NCI-H128 (cell line): Measurements from ENCODE around the gene PIGQ.

Experiments
- DNase-seq: peaks from one replicate; lab custom pipeline; 2025; ENCODE audit not compliant: unreplicated experiment; lab: John Stamatoyannopoulos, UW

The PIGQ gene

DNA sequence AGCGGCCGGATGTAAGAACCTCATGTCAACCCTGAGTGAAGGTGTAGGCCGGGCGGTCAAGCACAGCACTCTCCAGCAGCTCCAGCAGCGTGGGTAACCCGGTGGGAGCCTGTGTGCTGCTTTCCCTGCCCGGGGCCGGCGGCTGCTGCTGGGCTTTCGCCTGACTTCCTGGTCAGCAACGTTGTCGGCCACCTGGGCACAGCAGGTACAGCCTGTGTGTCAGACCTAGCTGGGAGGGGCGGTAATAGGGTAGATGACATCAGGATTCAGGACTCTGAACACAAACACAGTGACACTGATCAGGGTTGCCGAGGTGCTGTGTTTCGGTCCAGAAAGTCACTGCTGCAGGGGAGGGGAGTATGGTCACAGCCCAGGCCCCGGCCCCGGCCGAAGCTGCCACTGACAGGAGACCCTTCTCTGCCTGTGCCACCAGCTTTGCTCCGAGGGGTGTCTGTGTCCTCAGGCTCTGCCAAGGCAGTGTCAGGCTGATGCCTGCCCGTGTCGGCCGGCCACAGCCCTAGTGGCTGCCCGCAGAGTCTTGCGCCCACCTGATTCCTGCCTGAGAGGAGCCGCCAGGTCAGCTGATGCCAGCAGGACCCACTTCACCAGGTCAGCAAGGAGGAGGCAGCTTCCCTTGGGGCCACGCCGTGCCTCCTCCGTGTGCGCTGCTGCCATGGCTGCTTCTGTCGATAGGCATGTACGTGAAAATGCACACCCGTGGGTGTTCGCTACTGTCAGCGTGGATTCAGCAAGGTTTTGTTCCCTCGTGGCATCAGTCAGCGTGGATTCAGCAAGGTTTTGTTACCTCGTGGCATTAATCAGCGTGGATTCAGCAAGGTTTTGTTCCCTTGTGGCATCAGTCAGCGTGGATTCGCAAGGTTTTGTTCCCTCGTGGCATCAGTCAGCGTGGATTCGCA, 29.3 kb downstream of the PIGQ start:
- DNase-seq = no peak

DNA sequence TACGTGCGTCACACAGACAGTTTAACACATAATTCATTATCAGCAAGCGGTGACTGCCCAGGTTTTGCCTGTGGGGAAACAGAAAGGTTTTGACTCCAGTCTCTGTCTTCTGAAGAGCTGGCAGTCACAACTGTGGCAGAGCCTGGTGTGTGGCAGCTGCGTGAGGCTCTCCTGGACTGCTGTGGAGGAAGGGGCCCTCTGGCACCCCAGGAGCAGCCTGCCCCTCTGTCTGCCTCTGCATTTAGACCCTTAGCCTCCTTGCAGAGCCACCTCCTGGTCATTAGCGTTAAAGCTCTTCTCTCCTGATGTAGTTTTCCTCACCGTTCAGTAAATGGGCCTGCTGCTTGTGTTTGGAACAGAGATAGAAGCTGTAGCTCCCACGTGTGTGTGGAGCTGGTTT, 31.0 kb downstream of the PIGQ start:
- no peak for DNase-seq

DNA sequence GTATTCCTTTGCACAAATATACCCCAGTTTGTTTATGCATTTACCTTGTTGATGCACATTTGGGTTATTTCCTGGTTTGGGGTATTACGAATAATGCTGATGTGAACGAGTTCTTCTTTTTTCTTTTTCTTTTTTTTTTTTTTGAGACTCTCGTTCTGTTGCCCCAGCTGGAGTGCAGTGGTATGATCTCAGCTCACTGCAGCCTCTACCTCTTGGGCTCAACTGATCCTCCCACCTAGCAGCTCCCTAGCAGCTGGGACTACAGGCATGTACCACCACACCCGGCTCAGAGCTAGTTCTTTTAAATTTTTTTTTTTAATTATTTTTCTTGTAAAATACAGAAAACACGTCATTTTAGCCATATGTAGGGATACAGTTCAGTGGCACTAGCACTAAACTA, 34.2 kb downstream of the PIGQ start:
- no peak for DNase-seq

DNA sequence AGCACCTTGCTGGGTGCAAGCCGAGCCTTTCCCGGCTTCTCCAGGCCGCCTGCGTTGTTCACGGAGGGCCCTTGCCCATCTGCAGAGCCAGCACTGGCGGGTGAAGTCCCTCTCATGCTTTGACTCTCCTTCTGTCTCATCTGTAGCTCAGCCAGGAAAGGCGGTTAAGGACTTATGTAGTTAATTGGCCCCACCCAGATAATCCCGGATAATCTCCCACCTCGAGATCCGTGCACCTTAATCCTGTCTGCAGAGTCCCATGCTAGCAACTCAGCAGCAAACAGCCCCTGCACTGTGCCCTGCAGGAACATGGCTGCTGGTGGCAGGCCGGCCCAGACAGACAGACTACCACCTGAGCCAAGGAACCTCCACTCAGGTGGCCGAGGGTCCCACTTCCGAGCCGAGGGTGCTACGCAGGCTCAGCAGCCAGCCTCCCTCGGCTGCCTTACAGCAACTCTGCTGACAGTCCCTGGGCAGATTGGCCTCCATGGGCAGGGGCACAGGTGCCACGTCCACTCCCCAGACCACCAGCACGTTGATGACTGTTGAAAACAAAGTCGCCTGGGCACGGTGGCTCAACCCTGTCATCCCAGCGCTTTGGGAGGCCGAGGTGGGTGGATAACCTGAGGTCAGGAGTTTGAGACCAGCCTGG, 37.0 kb downstream of the PIGQ start:
- no peak for DNase-seq

DNA sequence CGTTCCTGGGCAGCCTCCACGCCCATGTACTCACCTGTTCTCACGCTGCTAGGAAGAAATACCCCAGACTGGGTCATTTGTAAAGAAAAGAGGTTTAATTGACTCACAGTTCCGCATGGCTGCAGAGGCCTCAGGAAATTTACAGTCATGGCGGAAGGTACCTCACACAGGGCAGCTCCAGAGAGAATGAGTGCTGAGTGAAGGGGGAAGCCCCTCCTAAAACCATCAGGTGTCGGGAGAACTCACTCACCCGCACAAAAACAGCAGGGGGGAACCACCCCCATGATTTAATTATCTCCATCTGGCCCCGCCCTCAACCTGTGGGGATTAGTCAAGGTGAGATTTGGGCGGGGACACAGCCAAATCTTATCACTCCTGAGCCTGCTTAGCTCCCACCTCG, 38.3 kb downstream of the PIGQ start:
- no peak for DNase-seq

DNA sequence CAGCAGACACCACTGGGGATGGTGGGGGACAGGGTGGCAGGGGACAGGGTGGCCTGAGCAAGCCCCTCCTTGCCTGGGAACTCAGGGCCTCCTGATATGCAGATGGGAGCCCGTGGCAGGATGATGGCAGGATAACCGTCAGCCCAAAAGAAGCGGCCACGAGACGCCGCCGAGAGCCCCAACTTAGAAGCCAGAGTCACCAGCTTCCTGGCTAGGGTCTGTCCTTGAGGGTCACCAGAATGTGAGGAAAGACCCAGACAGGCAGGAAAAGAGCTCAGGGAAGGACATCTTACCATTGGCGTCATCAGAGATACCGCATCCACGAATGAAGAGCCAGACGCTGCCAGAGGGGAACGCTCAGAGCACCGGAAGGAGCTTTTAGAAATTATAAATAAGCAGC, 39.5 kb downstream of the PIGQ start:
- DNase-seq = no peak

DNA sequence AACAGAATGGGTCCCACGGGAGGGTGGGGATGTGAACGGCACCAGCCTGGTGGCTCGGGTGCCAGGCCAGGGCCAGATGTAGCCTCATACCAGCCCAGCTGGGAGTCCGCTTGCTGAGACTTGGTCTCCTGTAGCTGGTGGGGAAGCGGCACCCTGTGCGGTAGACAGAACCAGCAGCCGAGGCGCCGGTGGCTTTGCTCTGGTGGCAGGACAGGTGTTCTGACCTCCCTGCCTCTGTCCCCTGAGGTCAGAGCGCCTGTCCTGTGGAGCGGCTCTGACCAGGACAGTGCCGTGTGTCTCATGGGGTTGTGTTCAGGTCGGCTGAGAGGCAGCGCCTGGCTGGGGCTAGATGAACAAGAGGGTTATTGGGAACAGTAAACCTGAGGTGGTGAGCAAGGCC, 40.2 kb downstream of the PIGQ start:
- DNase-seq = no peak

DNA sequence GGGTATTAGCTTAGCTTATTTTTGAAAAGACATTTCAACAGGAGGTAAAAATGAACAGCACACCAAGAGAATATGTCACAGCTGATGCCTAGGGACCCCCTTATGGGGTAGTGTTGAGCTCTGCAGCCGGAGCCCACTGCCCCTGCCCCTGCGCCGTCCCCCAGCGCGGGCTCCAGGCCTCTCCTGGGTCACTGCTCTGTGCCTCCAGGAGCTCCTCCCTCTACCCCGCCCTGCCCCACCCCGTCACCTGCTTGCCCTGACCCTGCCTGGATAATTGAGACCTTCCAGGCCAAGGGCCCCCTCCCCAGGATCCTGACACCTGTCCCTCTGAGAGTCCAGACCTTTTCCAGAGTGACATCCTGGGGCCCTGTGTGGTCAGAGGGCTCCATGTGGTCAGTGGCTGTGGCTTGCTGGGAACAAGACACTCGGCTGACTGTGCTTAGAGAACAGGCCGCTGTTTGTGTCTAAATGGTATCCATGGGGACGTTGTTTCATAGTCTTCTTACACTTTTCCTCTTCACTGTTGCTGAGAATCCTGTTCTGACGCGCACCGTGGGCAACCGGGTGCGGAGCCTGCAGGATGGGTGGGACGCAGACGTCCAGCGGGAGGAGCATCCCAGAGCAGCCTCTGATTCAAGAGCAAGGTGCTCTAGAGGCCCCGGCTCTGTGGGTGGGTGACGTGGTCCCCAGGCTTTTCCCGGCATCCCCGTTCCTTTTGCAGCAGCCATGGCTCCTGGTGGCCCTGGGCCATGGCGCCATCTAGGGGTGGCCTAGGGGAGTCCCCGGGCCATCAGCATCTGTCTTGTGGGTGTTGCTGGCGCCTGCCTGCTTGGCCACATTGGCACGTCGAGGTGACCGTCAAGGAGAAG, 41.0 kb downstream of the PIGQ start:
- DNase-seq = peak; percentile 7

DNA sequence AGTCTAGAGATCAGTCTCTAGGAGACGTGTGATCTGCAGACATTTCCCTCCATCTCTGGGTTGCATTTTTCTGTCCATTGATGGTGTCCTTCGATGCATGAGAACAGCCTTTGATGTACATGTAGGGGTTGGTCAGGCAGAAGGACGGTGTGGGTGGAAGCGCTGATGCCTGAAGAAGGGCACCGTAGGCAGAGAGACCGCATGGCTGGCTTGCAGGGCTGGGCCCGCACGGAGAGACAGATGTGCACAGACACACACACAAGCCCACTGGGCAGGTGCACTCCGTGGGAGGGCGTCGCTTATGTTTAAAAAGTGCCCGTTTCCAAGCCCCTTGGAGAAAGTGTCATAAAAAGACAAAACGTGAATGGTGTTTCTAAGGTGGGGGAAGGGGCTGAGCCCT, 45.4 kb downstream of the PIGQ start:
- DNase-seq = no peak

DNA sequence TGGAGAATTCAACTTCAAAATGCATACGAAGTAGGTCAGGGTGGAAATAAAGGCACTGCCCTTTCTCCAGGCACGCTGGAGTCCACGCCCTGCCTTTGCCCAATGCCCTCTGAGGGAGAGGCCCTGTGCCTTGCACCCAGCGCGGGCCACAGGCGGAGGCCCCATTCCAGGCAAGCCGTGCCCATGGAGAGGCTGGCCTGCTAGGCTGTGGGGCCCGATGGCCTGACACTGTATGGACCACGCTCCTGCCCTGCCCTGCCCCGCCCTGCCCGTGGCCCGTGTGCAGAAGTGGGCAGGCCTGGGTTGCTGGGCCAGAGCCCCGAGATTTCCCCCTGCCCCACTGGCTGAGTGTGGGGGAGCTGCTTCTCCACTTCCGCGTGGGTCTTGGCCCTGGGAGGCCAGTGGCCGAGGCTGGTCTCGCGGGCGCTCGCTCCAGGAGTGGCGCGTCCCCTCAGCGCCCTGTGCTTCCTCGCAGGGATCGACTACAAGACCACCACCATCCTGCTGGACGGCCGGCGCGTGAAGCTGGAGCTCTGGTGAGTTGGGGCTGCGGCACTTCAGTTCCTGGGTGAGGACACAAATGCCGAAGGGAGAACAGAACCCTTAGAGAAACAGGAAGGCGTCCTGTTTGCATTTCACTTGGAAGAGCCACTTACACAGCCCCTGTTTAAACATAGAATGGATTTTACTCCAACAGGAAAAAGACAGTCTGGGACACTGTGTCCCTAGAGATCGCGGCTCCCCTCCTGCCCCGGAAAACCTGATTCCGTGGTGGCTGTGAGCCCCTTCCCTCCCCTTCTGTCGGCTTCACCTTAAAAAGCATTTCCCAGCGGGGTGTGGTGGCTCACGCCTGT, 47.2 kb downstream of the PIGQ start:
- DNase-seq = no peak

DNA sequence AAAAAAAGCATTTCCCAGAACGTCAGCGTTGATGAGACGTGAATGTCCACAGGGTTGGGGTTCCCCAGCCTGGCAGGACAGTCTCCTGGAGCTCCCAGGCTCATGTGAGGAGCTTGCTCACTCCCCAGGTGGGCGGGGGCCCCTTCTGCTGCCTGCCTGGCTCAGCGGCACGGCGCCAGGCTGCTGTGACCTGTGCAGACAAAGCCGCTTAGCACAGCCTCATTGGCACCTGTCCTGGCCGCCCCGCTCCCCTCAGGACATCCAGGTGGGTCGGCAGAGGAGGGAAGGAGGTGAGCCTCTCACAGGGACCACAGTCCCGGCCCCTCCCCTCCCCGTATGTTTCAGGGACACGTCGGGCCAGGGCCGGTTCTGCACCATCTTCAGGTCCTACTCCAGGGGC, 48.1 kb downstream of the PIGQ start:
- DNase-seq = no peak

DNA sequence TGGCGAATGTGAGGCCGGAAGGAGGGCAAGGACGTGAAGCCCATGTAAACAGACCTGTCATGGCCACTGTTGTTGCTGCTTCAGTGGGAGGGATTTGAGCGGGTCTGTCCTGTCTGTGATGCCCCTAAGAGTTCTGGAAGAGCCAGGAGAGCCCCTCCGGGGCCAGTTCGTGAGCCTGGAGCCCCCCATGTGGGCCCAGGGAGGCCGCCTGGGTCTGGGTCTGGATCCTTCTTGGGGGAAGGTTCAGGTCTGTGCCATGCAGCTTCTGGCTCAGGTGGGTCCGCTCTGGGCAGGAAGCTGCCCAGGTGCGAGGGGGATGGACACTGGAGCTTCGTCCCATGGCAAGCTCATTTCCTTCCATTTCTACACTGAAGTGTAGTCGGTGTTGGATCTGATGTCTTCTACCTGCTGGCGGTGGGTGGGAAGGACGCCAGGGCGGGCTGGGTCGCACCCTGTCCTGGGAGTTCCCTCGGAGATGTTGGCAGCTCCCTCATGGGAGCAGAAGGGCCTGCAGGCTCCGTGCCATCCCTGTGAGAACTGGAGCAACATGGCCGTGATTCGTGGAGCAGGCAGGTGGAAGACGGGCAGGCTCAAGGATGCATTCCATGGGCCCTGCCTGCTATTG, 49.8 kb downstream of the PIGQ start:
- no peak for DNase-seq

DNA sequence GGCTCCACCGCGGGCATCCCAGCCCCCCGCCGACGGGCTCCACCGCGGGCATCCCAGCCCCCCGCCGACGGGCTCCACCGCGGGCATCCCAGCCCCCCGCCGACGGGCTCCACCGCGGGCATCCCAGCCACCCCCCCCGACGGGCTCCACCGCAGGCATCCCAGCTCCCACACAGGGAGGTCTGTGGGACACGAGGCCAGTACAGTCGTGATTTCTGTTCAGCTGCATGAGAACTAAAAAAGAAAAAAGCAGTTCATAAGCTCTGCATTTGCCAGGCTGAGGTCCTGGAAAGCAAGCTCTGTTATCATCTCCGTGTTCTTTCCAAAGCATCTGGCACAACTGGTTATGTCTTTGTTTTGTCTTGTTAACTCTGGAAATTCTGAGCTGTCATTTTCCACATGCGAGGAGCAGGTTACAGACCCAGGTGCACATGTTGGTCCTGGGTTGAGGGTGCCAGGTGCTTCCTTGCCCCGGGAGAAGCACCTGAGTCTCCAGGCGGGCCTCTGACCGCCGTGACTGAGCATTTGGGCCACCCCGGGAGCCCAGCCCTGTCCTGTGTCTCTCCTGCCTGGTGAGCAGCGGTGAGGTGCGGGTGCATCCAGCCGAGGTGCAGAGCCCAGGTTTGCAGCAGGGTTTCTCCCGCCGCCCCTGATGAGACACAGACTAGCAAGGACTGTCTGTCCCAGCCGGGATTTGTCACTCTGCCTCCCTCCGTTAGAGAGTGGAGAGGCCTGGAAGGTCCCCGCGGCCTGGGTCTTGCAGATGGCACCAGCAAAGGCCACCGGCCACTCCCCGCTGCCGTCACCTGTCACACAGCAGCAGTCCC, 51.1 kb downstream of the PIGQ start:
- DNase-seq = no peak

DNA sequence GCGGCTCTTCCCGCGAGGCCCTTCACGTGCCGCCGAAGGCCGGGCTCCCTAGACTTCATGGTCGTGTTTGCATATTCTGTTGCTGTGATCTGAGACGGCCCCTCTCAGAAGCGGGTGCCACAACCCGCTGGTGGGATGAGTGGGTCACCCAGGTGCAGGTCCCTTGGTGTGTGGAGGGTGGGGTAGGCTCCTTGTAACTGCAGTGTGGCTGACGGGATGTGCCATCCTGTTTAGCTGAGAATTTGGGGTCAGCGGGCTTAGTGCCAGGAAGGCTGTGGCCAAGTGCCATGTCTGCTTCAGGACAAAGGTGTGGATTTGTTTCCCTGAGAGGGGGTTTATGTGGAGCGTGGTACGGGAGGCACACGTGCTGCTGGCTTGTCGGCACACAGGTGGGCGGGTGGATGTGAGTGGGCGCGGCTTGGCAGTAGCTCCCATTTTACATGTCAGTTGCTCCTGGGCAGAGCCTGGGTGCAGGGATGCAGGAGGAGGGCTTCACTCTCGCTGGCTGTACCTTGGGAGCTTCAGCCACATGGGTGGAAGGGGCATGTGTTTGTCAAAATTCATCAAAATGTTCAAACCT, 51.8 kb downstream of the PIGQ start:
- no peak for DNase-seq

DNA sequence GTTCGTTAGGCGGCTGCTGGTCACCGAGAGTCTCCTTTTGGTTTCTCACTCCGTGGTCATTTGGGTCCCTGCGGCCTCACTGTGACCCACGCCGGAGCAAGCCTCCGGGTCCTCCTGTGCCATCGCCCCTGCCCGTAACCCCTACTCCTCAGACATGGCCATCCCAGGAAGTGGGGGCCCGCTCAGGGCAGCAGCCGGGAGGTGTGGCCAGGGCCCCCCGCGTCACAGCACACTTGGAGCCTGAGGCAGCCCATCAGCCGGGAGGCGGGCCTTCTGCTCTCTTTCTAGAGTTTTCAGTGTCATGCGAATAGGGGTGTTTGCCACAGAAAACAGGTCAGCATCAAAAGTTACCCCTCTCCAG, 53.1 kb downstream of the PIGQ start:
- no peak for DNase-seq

DNA sequence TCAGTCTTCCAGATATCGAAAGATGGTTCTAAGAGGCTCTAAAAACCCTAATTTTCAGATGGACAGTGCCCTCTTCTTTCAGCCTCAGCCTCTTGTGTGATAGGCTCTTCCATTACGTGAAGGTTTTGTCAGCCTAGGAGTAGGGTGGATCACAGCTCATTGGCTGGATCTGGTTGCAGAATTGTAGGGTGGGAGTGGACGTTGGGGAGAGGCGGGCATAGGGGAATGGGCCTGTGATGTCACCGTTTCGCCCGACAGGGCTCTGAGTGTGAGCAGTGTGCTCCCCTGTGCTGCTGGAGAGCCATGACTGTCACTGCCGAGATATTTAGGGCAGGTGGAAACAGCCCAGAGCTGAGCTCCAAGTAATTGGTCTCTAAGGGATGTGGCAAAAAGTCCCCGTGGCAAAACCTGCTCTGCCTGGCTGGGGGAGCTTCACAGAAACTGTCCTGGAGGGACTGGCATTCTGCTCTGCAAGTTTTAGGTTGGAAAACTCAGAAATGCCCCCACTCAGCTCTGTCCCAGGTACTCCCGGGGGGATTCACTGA, 54.8 kb downstream of the PIGQ start:
- no peak for DNase-seq

DNA sequence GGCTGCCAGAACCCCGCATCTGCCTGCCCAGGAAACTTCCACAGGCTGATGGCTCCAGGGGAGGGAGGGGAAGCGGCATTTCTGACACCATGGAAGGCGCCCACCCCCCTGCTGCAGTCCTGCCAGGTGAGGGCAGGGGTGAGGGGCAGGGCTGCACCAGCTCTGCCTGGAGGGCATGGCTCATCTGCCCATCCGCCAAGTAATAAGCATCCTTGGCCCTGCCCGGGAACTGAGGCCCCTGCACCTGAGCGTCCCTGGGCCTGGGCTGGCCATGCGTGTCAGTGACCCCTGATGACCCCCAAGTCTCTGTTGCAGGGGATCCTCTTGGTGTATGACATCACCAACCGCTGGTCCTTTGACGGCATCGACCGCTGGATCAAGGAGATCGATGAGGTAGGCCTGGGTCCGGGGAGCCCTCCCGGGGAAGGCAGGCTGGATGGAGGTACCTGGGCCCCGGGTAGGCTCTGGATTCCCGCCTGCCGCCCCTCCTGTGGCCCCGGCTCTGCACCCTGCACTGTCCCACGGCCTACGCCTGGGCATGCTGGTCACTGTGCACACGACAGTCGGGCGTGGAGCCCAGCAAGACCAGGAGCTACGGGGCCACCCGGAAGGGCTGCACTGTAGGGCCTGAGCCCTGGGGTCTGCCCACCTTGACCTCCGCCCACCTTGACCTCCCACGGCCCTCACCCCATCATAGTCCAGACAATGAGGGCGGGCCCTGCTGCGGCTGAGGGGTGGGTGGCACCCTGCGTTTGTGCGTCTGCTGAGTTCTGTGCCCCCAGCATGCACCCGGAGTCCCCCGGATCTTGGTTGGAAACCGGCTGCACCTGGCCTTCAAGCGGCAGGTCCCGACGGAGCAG, 55.6 kb downstream of the PIGQ start:
- DNase-seq = no peak
